ENCODE results near the gene RAD51B. TPM values are rescaled to one million over a fixed set of nuclear protein-coding genes. Genes with fewer than 3 reads are reported as not detected.

Gene RAD51B
- total and polyA plus RNA-seq, 2 of the 13 experiments (the other 11 are each of a cell fraction or from before 2014, with no cell fraction given), result 7.0 to 9.5 TPM

DNA sequence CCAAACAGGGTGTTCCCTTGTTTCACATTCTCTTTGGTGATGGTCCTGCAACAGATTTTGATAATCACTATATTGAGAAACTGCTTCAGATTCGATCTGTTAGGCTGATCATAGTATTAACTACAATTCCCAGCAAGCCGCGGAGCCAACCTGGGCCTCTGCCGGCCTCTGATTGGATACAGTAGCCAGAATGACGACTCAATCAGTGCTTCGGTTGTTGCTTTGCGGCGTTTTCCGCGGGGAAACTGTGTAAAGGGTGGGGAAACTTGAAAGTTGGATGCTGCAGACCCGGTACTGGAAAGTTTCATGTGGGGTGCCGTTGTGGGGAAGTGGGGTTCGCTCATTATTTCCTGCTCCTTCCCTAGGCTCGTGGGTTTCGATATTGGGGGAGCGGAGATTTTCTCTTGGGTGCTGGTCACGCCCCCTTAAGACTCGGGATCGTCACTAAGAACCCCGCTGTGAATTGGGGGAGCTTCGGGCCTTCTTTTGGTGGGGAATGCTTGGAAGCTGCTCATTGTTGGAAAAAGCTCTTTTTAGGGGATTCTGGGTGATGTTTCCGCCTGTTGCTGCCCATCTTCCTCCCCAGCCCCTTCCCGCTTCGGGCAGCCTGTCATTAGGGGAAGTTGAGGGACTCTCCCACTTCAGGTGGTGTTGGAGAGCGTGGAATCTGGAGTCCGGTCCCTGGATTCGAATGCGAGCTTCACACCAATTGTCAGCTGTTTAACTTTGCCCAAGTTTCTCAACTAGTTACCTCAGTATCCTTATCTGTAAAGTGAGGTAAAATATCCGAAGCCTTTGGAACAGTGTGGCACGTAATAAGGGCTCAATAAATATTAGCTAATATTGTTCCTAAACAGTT, at the start of gene RAD51B (continued):
- TF ChIP-seq PHF21A (CRISPR knock-in tag; IDR thresholded peaks at IDR 0.05), result no peak; the same call in 1 of the 2 replicates
- no peak for TF ChIP-seq ZBTB49 (CRISPR knock-in tag; IDR thresholded peaks at IDR 0.05; ENCODE audit: borderline replicate concordance)
- TF ChIP-seq ZNF775 (CRISPR knock-in tag; IDR thresholded peaks at IDR 0.05; ENCODE audit: borderline replicate concordance), result no peak
- no peak for TF ChIP-seq RERE (CRISPR knock-in tag; IDR thresholded peaks at IDR 0.05; ENCODE audit: low read depth)
- TF ChIP-seq ZSCAN31 (CRISPR knock-in tag; IDR thresholded peaks at IDR 0.05; ENCODE audit: low read depth), result peak; percentile 31; the same call in 1 of the 2 replicates
- TF ChIP-seq SIX4 (CRISPR knock-in tag; IDR thresholded peaks at IDR 0.05), result no peak
- no peak for TF ChIP-seq ZBTB33 (CRISPR knock-in tag; IDR thresholded peaks at IDR 0.05)
- TF ChIP-seq ZFP37 (CRISPR knock-in tag; IDR thresholded peaks at IDR 0.05; ENCODE audit: borderline replicate concordance), result no peak
- TF ChIP-seq ZBTB44 (CRISPR knock-in tag; IDR thresholded peaks at IDR 0.05), result no peak
- TF ChIP-seq JUN (CRISPR knock-in tag; IDR thresholded peaks at IDR 0.05), result no peak
- TF ChIP-seq, protein P1, sequence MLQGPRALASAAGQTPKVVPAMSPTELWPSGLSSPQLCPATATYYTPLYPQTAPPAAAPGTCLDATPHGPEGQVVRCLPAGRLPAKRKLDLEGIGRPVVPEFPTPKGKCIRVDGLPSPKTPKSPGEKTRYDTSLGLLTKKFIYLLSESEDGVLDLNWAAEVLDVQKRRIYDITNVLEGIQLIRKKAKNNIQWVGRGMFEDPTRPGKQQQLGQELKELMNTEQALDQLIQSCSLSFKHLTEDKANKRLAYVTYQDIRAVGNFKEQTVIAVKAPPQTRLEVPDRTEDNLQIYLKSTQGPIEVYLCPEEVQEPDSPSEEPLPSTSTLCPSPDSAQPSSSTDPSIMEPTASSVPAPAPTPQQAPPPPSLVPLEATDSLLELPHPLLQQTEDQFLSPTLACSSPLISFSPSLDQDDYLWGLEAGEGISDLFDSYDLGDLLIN (CRISPR knock-in tag; IDR thresholded peaks at IDR 0.05; ENCODE audit: borderline replicate concordance), result no peak
- TF ChIP-seq TBX2 (CRISPR knock-in tag; IDR thresholded peaks at IDR 0.05; ENCODE audit: borderline replicate concordance), result no peak; the same call in 1 of the 2 replicates
- TF ChIP-seq ZNF644 (CRISPR knock-in tag; IDR thresholded peaks at IDR 0.05; ENCODE audit: low read depth), result no peak
- TF ChIP-seq ZNF460 (CRISPR knock-in tag; IDR thresholded peaks at IDR 0.05; ENCODE audit: borderline replicate concordance), result no peak
- no peak for TF ChIP-seq ZNF451 (CRISPR knock-in tag; IDR thresholded peaks at IDR 0.05)

Measured in HepG2 (cell line).